Measurements from ENCODE around the gene CNN2.

DNA sequence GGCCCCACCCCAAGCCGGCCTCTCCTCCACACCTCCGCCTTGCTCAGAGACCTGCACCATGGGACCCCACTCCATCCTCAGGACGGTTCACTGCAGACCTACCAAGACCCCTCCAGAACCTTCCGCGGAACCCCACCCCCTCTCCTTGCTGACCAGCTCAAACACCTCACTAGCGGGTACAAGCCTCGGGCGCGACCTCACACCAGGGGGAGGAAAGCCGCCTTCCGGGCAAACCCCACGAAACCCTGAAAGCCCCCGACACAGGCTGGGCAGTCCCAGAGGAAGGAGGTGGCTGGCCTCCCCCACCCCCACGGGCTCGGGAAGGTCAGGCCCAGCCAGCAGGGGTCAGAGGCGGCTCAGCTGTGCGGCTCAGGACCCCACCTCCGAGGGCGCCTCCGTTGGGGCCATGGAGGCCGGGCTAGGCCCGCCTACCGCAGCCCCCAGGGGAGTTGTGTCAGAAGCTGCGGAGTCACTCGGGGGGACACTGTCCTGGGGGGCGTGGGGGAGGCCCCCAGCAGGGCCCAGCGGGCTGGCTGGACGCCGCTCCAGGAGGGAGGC is 16.3 kb upstream of the CNN2 start:
- TF ChIP-seq CTCF (IDR thresholded peaks at IDR 0.05): no peak
- TF ChIP-seq EZH2 (IDR thresholded peaks at IDR 0.05; ENCODE audit: borderline replicate concordance, insufficient read depth, low read depth, low read length, poor library complexity, severe bottlenecking): no peak

All from B cell (primary cell).